Measurements from ENCODE around the gene MAGEA10.
"Not testable (repeated sequence)": the region's sequence is repeated elsewhere in the genome, so short reads cannot be mapped to it uniquely, and the experiment has no call there.

Gene MAGEA10

GRCh38 chrX:152139589-152139988 is 1.2 kb upstream of the MAGEA10 start:
- no peak overlapping the region for H3K27ac ChIP-seq
- no peaks in the 10 kb centered on the region for H3K27me3 ChIP-seq (replicated peaks)
- DNase-seq, result no peak
- in situ Hi-C loops (cut with HindIII; ENCODE audit: low pct_ligation_motif_present, low sequenced_read_pairs), result no loop called here
- H3K36me3 ChIP-seq (replicated peaks), result no peaks in the 10 kb centered on the region
- H3K4me3 ChIP-seq (ENCODE audit: low read depth, low read length), result no peak overlapping the region
- no peak for TF ChIP-seq CTCF (IDR thresholded peaks at IDR 0.05; ENCODE audit: low read depth, low read length, missing control alignments)

GRCh38 chrX:152137771-152138387 is 498 bp downstream of the MAGEA10 start:
- no peak for DNase-seq
- Histone ChIP-seq H3K27ac (no peak overlapping the region), H3K36me3 (replicated peaks) (no peaks in the 10 kb centered on the region), H3K27me3 (replicated peaks) (no peaks in the 10 kb centered on the region), H3K4me3 (ENCODE audit: low read depth, low read length) (no peak overlapping the region)
- TF ChIP-seq CTCF (IDR thresholded peaks at IDR 0.05; ENCODE audit: low read depth, low read length, missing control alignments), result no peak
- in situ Hi-C loops (cut with HindIII; ENCODE audit: low pct_ligation_motif_present, low sequenced_read_pairs), result no loop called here

- in situ Hi-C loops (cut with HindIII; ENCODE audit: low pct_ligation_motif_present, low sequenced_read_pairs), result no loop called here
- TF ChIP-seq CTCF (IDR thresholded peaks at IDR 0.05; ENCODE audit: low read depth, low read length, missing control alignments), result no peak
- no peak for DNase-seq
- Histone ChIP-seq H3K27me3 (replicated peaks) (no peaks in the 10 kb centered on the region), H3K27ac (no peak overlapping the region), H3K36me3 (replicated peaks) (no peaks in the 10 kb centered on the region), H3K4me3 (ENCODE audit: low read depth, low read length) (no peak overlapping the region)
Observed at GRCh38 chrX:152136312-152136711, 2.1 kb downstream of the MAGEA10 start.

- H3K36me3 ChIP-seq (replicated peaks), result no peaks in the 10 kb centered on the region
- TF ChIP-seq CTCF (IDR thresholded peaks at IDR 0.05; ENCODE audit: low read depth, low read length, missing control alignments), result no peak
- H3K27me3 ChIP-seq (replicated peaks), result no peaks in the 10 kb centered on the region
- no peak for DNase-seq
- H3K4me3 ChIP-seq (ENCODE audit: low read depth, low read length), result no peak overlapping the region
- H3K27ac ChIP-seq, result no peak overlapping the region
- in situ Hi-C loops (cut with HindIII; ENCODE audit: low pct_ligation_motif_present, low sequenced_read_pairs), result no loop called here
Observed at GRCh38 chrX:152131525-152131924, 6.9 kb downstream of the MAGEA10 start.

GRCh38 chrX:152129069-152129844 is 9.1 kb downstream of the MAGEA10 start:
- H3K36me3 ChIP-seq (replicated peaks); H3K27ac ChIP-seq; H3K4me3 ChIP-seq (ENCODE audit: low read depth, low read length); DNase-seq; in situ Hi-C loops (cut with HindIII; ENCODE audit: low pct_ligation_motif_present, low sequenced_read_pairs); H3K27me3 ChIP-seq (replicated peaks): not testable (repeated sequence)

- Histone ChIP-seq H3K27me3 (replicated peaks) (no peaks in the 10 kb centered on the region), H3K36me3 (replicated peaks) (no peaks in the 10 kb centered on the region), H3K27ac (no peak overlapping the region), H3K4me3 (ENCODE audit: low read depth, low read length) (no peak overlapping the region)
- DNase-seq, result no peak
- in situ Hi-C loops (cut with HindIII; ENCODE audit: low pct_ligation_motif_present, low sequenced_read_pairs), result no loop called here
- no peak for TF ChIP-seq CTCF (IDR thresholded peaks at IDR 0.05; ENCODE audit: low read depth, low read length, missing control alignments)
Observed at GRCh38 chrX:152117305-152117704, 21.1 kb downstream of the MAGEA10 start.

All from brain microvascular endothelial cell (primary cell).